GM12878 (cell line): ENCODE results near the gene C4orf36. TPM values are rescaled to one million over a fixed set of nuclear protein-coding genes. Genes with fewer than 3 reads are reported as not detected.

Experiments used
- ATAC-seq: fragments of 200-7000 bp; cut with Tn5 transposase; 3 replicates; pipeline ENCODE4 v1.9.1; 2020; ENCODE audit warnings: mild to moderate bottlenecking, moderate library complexity
- BruUV-seq: library from RNA; stranded (reverse); fragments of 400-500 nt; replicated peaks from 2 replicates; lab custom pipeline; 2021; lab: Mats Ljungman, UMichigan
- CTCF ChIA-PET: fragments of 300-600 bp; sonication (Branson Sonifier 250); formaldehyde crosslinking; extraction: SDS; loops from one replicate; lab custom pipeline; 2021; ENCODE audit warnings: inconsistent platforms; lab: Yijun Ruan, JAX
- POLR2A ChIA-PET: fragments of 350-600 bp; formaldehyde crosslinking; extraction: SDS; loops from one replicate; lab custom pipeline; 2021; ENCODE audit warnings: inconsistent platforms; lab: Charles Lee
- RAD21 ChIA-PET: fragments of 300-600 bp; sonication (Branson Sonifier 250); formaldehyde crosslinking; loops from one replicate; lab custom pipeline; 2023; ENCODE audit warnings: antibody characterized with exemption; ENCODE audit not compliant: unreplicated experiment; lab: Charles Lee
- SMC1A ChIA-PET: fragments of 300-600 bp; sonication (Branson Sonifier 250); formaldehyde crosslinking; loops from one replicate; lab custom pipeline; 2023; ENCODE audit not compliant: unreplicated experiment, uncharacterized antibody; lab: Charles Lee
- DNase-seq: peaks from one replicate; pipeline ENCODE4 v3.0.0-alpha.2; 2011; ENCODE audit warnings: low read depth, low spot score
- FAIRE-seq: peaks from 3 replicates; lab custom pipeline; 2011; peaks lifted over from hg19 to GRCh38; lab: Jason Lieb, UNC
- H2AFZ ChIP-seq: 2 replicates; pipeline ENCODE4 v1.6.0; 2011; ENCODE audit warnings: low read depth, low read length, control low read depth; ENCODE audit not compliant: control insufficient read depth
- H3K27ac ChIP-seq: 2 replicates; pipeline ENCODE4 v1.5.1; 2011; ENCODE audit warnings: control low read depth; ENCODE audit not compliant: control insufficient read depth, insufficient read depth
- H3K27me3 ChIP-seq, 2 experiments: replicated peaks in 1 of 2; 2 replicates each; pipeline versions ENCODE4 v1.6.0 to v1.6.1; 2011; ENCODE audit warnings: low read length in 1 of 2; ENCODE audit not compliant: control insufficient read depth in 2 of 2, insufficient read depth in 2 of 2
- H3K36me3 ChIP-seq, 2 experiments: 2 replicates each; pipeline ENCODE4 v1.5.1; 2011; ENCODE audit warnings: low read length in 1 of 2; ENCODE audit not compliant: control insufficient read depth in 2 of 2, insufficient read depth in 2 of 2
- H3K4me1 ChIP-seq: 2 replicates; pipeline ENCODE4 v1.6.1; 2011; ENCODE audit warnings: mild to moderate bottlenecking, low read length, moderate library complexity, mixed read lengths; ENCODE audit not compliant: control insufficient read depth, insufficient read depth
- H3K4me2 ChIP-seq: 2 replicates; pipeline ENCODE4 v1.6.0; 2011; ENCODE audit warnings: control low read depth; ENCODE audit not compliant: control insufficient read depth, insufficient read depth
- H3K4me3 ChIP-seq: fragments of 200-600 bp; sonication (generic); 2 replicates; pipeline ENCODE4 v1.5.1; 2016
- H3K79me2 ChIP-seq: 2 replicates; pipeline ENCODE4 v1.6.0; 2011; ENCODE audit warnings: low read length; ENCODE audit not compliant: control insufficient read depth, insufficient read depth
- H3K9ac ChIP-seq: 2 replicates; pipeline ENCODE4 v1.8.0; 2011; ENCODE audit warnings: low read length, control low read depth, mixed read lengths; ENCODE audit not compliant: control insufficient read depth, insufficient read depth
- H3K9me3 ChIP-seq: replicated peaks from 3 replicates; pipeline ENCODE4 v1.5.1; 2011; ENCODE audit warnings: mild to moderate bottlenecking, low read length; ENCODE audit not compliant: control insufficient read depth, insufficient read depth
- H4K20me1 ChIP-seq: 2 replicates; pipeline ENCODE4 v1.6.0; 2011; ENCODE audit not compliant: control insufficient read depth, insufficient read depth
- CBFB ChIP-seq: IDR thresholded peaks from 2 replicates; pipeline ENCODE4 v1.6.1; 2016; ENCODE audit warnings: antibody characterized with exemption, low read depth
- CEBPB ChIP-seq, 2 experiments: fragments of 150-350 bp in 1 of 2; IDR thresholded peaks; 2 replicates each; pipeline ENCODE4 v1.6.1; 2012 to 2014; ENCODE audit warnings: low read depth in 2 of 2, low read length in 2 of 2, borderline replicate concordance in 1 of 2, inconsistent platforms in 1 of 2
- CHD1 ChIP-seq: IDR thresholded peaks from 2 replicates; pipeline ENCODE4 v1.6.1; 2012; ENCODE audit warnings: low read depth, low read length, improper control_type of control experiment
- CHD2 ChIP-seq: IDR thresholded peaks from 2 replicates; pipeline ENCODE4 v1.6.1; 2011; ENCODE audit warnings: low read depth, low read length, improper control_type of control experiment, borderline replicate concordance
- E4F1 ChIP-seq: fragments of 450-650 bp; IDR thresholded peaks from 2 replicates; pipeline ENCODE4 v1.6.1; 2018; ENCODE audit warnings: borderline replicate concordance, mild to moderate bottlenecking; ENCODE audit not compliant: partially characterized antibody
- EED ChIP-seq: sonication (generic); IDR thresholded peaks from 2 replicates; pipeline ENCODE4 v1.6.1; 2016; ENCODE audit warnings: antibody characterized with exemption, low read depth
- IKZF1 ChIP-seq: fragments of 450-650 bp; conservative IDR thresholded peaks from 2 replicates; pipeline ENCODE4 v1.6.1; 2017; ENCODE audit warnings: antibody characterized with exemption, mild to moderate bottlenecking
- IKZF2 ChIP-seq, 2 experiments: fragments of 450-650 bp; IDR thresholded peaks; 2 replicates each; pipeline ENCODE4 v1.6.1; 2017; ENCODE audit warnings: mild to moderate bottlenecking in 2 of 2, moderate library complexity in 2 of 2
- MTA2 ChIP-seq: fragments of 450-650 bp; IDR thresholded peaks from 2 replicates; pipeline ENCODE4 v1.6.1; 2016; ENCODE audit warnings: low read depth, mild to moderate bottlenecking, moderate library complexity
- NBN ChIP-seq: fragments of 450-650 bp; IDR thresholded peaks from 2 replicates; pipeline ENCODE4 v1.6.1; 2016
- NFYB ChIP-seq: IDR thresholded peaks from 2 replicates; pipeline ENCODE4 v1.6.1; 2011; ENCODE audit warnings: low read depth, mild to moderate bottlenecking, low read length, improper control_type of control experiment, moderate library complexity; ENCODE audit not compliant: insufficient read depth
- POLR2AphosphoS5 ChIP-seq: IDR thresholded peaks from 2 replicates; pipeline ENCODE4 v1.6.1; 2011; ENCODE audit warnings: mild to moderate bottlenecking, low read length, inconsistent platforms
- SPI1 ChIP-seq: IDR thresholded peaks from 2 replicates; pipeline ENCODE4 v1.6.1; 2011; ENCODE audit warnings: low read depth, mild to moderate bottlenecking, low read length, moderate library complexity, borderline replicate concordance; ENCODE audit not compliant: insufficient read depth
- STAT1 ChIP-seq: fragments of 450-650 bp; conservative IDR thresholded peaks from 2 replicates; pipeline ENCODE4 v1.6.1; 2014; ENCODE audit warnings: antibody characterized with exemption, mild to moderate bottlenecking
- ZNF592 ChIP-seq: fragments of 450-650 bp; IDR thresholded peaks from 2 replicates; pipeline ENCODE4 v1.6.1; 2017; ENCODE audit warnings: mild to moderate bottlenecking, moderate library complexity
- WGBS: methylation state at CpG from one replicate; pipeline ENCODE4 v1.1.6; 2016; ENCODE audit warnings: low lambda C conversion rate; ENCODE audit not compliant: insufficient replicate concordance, insufficient coverage; ENCODE audit errors: missing lambda C conversion rate; 5-methylcytosine and 5-hydroxymethylcytosine counted together
- in situ Hi-C: fragments of 300-500 bp; cut with MboI; formaldehyde crosslinking; loops from 9 replicates; pipeline ENCODE4 v1.14.3; 2018; ENCODE audit warnings: mixed read lengths
- intact Hi-C: fragments of 100-400 bp; cut with micrococcal nuclease; formaldehyde crosslinking; loops from one replicate; pipeline ENCODE4 v1.14.2; 2022; ENCODE audit not compliant: unreplicated experiment
- polyA plus RNA-seq, 11 experiments: library from polyadenylated mRNA; depleted of rRNA in 4 of 11; unstranded in 6 of 11; stranded (reverse) in 5 of 11; fragments of >200 nt; fragmentation: Nextera tagmentation in 4 of 11; fragmentation: Illumina TruSeq in 1 of 11; extraction: Ambion mirVana in 4 of 11; extraction: Trizol in 1 of 11; gene quantifications; 1 replicate in 1 of 11; 2 replicates in 10 of 11; pipeline versions ENCODE4 v1.2.1 to v1.2.3, GENCODE V29; 2011 to 2016; ENCODE audit warnings: inconsistent platforms in 2 of 11, missing spikeins in 2 of 11, low read depth in 1 of 11
- total RNA-seq, 4 experiments: library from RNA; depleted of rRNA in 3 of 4; stranded (reverse); fragments of >200 nt in 3 of 4; fragmentation: Illumina TruSeq in 1 of 4; extraction: Trizol in 1 of 4; gene quantifications; 2 replicates each; pipeline versions ENCODE4 v1.2.1 to v1.2.3, GENCODE V29; 2013 to 2021

The C4orf36 gene
- total and polyA plus RNA-seq, 10 of the 15 experiments (the other 5 are each of a cell fraction or from before 2014, with no cell fraction given): 0.35 to 2.7 (median 1.3) TPM; not detected in 2

- RAD21 ChIA-PET: interaction anchor here (0.8 to 1.9 kb wide), 9 partner anchors 14 to 432 kb away, joined by 3 to 10 read pairs (median 4); no protein-coding TSS in a partner anchor
- TF ChIP-seq ZNF592: no peak
- TF ChIP-seq CHD1: no peak
- no peak for TF ChIP-seq POLR2AphosphoS5
- TF ChIP-seq MTA2: peak; percentile 62
- TF ChIP-seq CHD2: no peak
- TF ChIP-seq E4F1: no peak
- TF ChIP-seq IKZF1: peak; percentile 47; the same call in 1 of the 2 replicates
- TF ChIP-seq CEBPB (IDR thresholded peaks at IDR 0.05; ENCODE audit: borderline replicate concordance in 1 of 2, low read depth in 2 of 2, low read length in 2 of 2): no peak
- TF ChIP-seq SPI1: peak; percentile 59
- no peak for TF ChIP-seq CBFB
- no peak for TF ChIP-seq STAT1
- peak; percentile 56 to 60; a peak in 2 of 4 replicates for TF ChIP-seq IKZF2 (IDR thresholded peaks at IDR 0.05)
- no peak for TF ChIP-seq NFYB
- TF ChIP-seq EED: 0 out of 2 replicates have a peak, but pooled peaks have one; percentile 22
- 0 out of 2 replicates have a peak, but pooled peaks have one; percentile 40 for TF ChIP-seq NBN
Measured at GRCh38 chr4:86928400-86929255, 36.4 kb upstream of the C4orf36 start.

More at GRCh38 chr4:86928400-86929255, 36.4 kb upstream of the C4orf36 start:
- H3K9ac ChIP-seq: no peak overlapping the region
- intact Hi-C loops: no loop called here
- peaks cover 0 to 2% of the 10 kb centered on the region in 2 experiments; a peak in 1 of 4 replicates for H3K36me3 ChIP-seq
- ChIA-PET POLR2A (interaction anchor here (0.7 to 1.2 kb wide), 6 partner anchors 9 to 164 kb away, joined by 3 to 5 read pairs (median 4); no protein-coding TSS in a partner anchor), CTCF (interaction anchor here (0.5 to 8.3 kb wide), 8 partner anchors 7 to 435 kb away, joined by 3 to 84 read pairs (median 6); no protein-coding TSS in a partner anchor), SMC1A (interaction anchor here (0.8 to 4.0 kb wide), 16 partner anchors 8 to 191 kb away, joined by 3 to 33 read pairs (median 4); no protein-coding TSS in a partner anchor)
- no peak overlapping the region for H3K4me3 ChIP-seq
- BruUV-seq: no TSS peak
- H3K9me3 ChIP-seq: no peaks in the 10 kb centered on the region
- peak; percentile 27 for FAIRE-seq
- DNase-seq: no peak
- H3K79me2 ChIP-seq: peaks cover 4% of the 10 kb centered on the region
- H3K4me2 ChIP-seq: peak overlapping the region; percentile 53
- 47% methylated on average over 10 of the region's 10 CpGs for WGBS
- H4K20me1 ChIP-seq: no peaks in the 10 kb centered on the region
- H2AFZ ChIP-seq: no peak overlapping the region; the same call in 1 of the 2 replicates
- H3K27ac ChIP-seq: no peak overlapping the region; the same call in 1 of the 2 replicates
- no peaks in the 10 kb centered on the region for H3K27me3 ChIP-seq
- peaks cover 15% of the 10 kb centered on the region for H3K4me1 ChIP-seq
- ATAC-seq: peak; percentile 72
- in situ Hi-C loops: no loop called here
